ENCODE results near the gene SCN5A.

- TF ChIP-seq, protein P1, sequence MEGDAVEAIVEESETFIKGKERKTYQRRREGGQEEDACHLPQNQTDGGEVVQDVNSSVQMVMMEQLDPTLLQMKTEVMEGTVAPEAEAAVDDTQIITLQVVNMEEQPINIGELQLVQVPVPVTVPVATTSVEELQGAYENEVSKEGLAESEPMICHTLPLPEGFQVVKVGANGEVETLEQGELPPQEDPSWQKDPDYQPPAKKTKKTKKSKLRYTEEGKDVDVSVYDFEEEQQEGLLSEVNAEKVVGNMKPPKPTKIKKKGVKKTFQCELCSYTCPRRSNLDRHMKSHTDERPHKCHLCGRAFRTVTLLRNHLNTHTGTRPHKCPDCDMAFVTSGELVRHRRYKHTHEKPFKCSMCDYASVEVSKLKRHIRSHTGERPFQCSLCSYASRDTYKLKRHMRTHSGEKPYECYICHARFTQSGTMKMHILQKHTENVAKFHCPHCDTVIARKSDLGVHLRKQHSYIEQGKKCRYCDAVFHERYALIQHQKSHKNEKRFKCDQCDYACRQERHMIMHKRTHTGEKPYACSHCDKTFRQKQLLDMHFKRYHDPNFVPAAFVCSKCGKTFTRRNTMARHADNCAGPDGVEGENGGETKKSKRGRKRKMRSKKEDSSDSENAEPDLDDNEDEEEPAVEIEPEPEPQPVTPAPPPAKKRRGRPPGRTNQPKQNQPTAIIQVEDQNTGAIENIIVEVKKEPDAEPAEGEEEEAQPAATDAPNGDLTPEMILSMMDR (conservative IDR thresholded peaks at IDR 0.05): no peak
- TF ChIP-seq EZH2 (IDR thresholded peaks at IDR 0.05; ENCODE audit: low read depth): no peak
These were observed 11.1 kb downstream of the SCN5A start for GRCh38 chr3:38638354-38638753.

Measured in PC-9 (cell line).